ENCODE data around the gene ZNF205. TPM values are rescaled to one million over a fixed set of nuclear protein-coding genes. Genes with fewer than 3 reads are reported as not detected.
"Not testable (repeated sequence)": the region's sequence is repeated elsewhere in the genome, so short reads cannot be mapped to it uniquely, and the experiment has no call there.

Gene ZNF205
- total and polyA plus RNA-seq, 8 donors = 0.87 to 27.5 (median 12.9) TPM

DNA sequence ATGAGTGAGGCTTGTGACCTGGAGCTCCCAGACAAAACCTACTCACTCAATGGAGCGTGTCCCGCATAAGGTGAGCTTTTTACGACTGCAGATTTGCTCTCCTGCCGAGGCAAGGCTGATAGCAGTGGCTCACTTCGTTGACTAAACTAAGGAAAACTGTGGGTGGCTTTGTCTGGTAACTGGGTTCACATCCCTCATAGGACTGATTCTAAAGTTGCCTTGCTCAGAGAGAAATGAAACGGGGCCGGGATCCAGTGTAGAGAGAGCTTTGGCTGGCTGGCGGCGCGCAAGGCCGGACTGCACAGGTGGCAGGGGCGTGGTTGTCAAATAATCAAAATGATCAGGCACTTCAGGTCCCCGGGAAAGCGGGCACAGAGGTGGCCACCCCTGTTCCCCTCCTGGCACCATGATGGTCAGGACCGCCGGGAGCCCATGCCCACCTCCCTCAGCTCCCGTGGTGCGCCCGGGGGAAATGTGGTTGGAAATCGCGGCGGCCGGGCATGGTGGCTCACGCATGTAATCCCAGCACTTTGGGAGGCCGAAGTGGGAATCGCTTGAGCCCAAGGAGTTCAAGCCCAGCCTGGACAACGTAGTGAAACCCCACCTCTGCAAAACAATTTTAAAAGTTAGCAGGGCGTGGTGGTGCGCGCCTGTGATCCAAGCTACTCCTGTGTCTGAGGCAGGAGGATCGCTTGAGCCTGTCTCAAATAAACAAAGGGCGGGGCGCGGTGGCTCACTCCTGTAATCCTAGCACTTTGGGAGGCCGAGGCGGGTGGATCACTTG, 49.0 kb downstream of the ZNF205 start:
- TF ChIP-seq EP300 (IDR thresholded peaks at IDR 0.05) = no peak
- no peak for TF ChIP-seq CTCF (IDR thresholded peaks at IDR 0.05)
- no peak for TF ChIP-seq POLR2A (IDR thresholded peaks at IDR 0.05)
- no peak for TF ChIP-seq POLR2AphosphoS5 (IDR thresholded peaks at IDR 0.05)
- no peak overlapping the region for H3K27ac ChIP-seq
- peaks cover 0 to 29% (median 0%) of the 10 kb centered on the region in 3 donors for H3K27me3 ChIP-seq
- peaks cover 9 to 34% (median 22%) of the 10 kb centered on the region in 4 donors for H3K4me1 ChIP-seq
- H3K4me3 ChIP-seq = no peak overlapping the region
- WGBS, 5 donors = 75 to 79% (median 78%) methylated on average over 25 to 36 of the region's 36 CpGs
- DNase-seq = no peak
- no peaks in the 10 kb centered on the region for H3K36me3 ChIP-seq
- intact Hi-C loops (cut with DNase I; ENCODE audit: low total_unique reads) = no loop called here
- H3K9me3 ChIP-seq = no peaks in the 10 kb centered on the region

DNA sequence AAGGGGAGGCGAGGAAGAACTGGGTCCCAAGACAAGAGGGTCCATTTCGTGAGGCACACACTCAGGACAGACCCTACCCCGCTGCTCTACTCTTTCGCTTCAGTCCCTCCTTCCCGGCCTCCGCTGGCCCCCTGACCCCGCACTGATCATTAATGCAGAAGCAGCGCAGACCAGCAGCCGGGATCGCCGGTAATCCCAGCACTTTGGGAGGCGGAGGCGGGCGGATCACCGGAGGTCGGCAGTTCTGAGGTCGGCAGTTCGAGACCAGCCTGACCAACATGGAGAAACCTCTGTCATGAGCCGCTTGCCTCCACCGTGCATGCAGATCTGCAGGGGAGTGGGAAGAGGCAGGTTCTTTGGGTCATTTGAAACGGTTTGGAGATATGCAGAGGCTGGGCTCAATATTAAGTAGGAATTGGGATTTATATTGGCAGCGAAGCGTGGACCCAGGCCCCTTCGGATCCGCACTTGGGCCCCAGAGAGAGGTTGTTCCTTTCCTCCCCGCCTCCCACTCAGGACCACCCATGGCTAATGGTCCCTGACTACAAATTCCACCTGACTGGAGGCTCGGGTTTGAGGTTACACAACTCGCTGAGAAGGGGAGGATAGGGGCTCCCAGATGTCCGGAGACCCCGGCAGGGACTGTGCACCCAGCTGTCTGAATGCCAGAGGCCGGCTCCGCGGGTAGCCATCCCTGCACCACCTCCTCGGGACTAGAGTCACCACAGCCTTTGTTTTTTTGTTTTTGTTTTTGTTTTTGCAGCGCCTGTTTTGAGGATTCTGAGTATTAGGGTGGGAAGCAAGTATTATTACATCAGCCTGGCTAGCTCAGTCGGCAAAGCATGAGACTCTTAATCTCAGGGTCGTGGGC, 52.0 kb downstream of the ZNF205 start:
- intact Hi-C loops (cut with DNase I; ENCODE audit: low total_unique reads) = no loop called here
- no peak for TF ChIP-seq POLR2A (IDR thresholded peaks at IDR 0.05)
- Histone ChIP-seq H3K27me3 (peaks cover 0 to 46% (median 14%) of the 10 kb centered on the region in 3 donors), H3K36me3 (no peaks in the 10 kb centered on the region), H3K4me1 (peaks cover 0 to 17% (median 10%) of the 10 kb centered on the region in 4 donors), H3K9me3 (no peaks in the 10 kb centered on the region), H3K4me3 (no peak overlapping the region), H3K27ac (no peak overlapping the region)
- WGBS, 5 donors = 85 to 87% (median 86%) methylated on average over 37 of the region's 37 CpGs
- no peak for DNase-seq

- peak overlapping the region in 2 of 4 donors; percentile 15 to 19 for H3K4me3 ChIP-seq
- no peaks in the 10 kb centered on the region for H3K9me3 ChIP-seq
- intact Hi-C loops (cut with DNase I; ENCODE audit: low total_unique reads) = no loop called here
- H3K36me3 ChIP-seq = no peaks in the 10 kb centered on the region
- 85 to 94% (median 89%) methylated on average over 11 to 12 of the region's 12 CpGs for WGBS, 5 donors
- peak overlapping the region in 2 of 5 donors; percentile 18 to 32 for H3K27ac ChIP-seq
- TF ChIP-seq EP300 (IDR thresholded peaks at IDR 0.05) (no peak), POLR2AphosphoS5 (IDR thresholded peaks at IDR 0.05) (no peak), CTCF (IDR thresholded peaks at IDR 0.05) (no peak), POLR2A (IDR thresholded peaks at IDR 0.05) (no peak)
- no peak for DNase-seq
- H3K27me3 ChIP-seq = peaks cover 0 to 49% (median 23%) of the 10 kb centered on the region in 3 donors
- H3K4me1 ChIP-seq = peaks cover 2 to 11% (median 7%) of the 10 kb centered on the region in 4 donors
Observed at GRCh38 chr16:3165111-3165822, 52.9 kb downstream of the ZNF205 start.

- intact Hi-C loops (cut with DNase I; ENCODE audit: low total_unique reads) = no loop called here
- Histone ChIP-seq H3K4me1 (peaks cover 14 to 22% (median 18%) of the 10 kb centered on the region in 4 donors), H3K4me3 (no peak overlapping the region), H3K27me3 (peaks cover 0 to 52% (median 36%) of the 10 kb centered on the region in 3 donors), H3K27ac (no peak overlapping the region), H3K9me3 (no peaks in the 10 kb centered on the region), H3K36me3 (no peaks in the 10 kb centered on the region)
- peak in 1 of 2 donors; percentile 9 for DNase-seq
- no peak for TF ChIP-seq POLR2A (IDR thresholded peaks at IDR 0.05)
- no peak for TF ChIP-seq CTCF (IDR thresholded peaks at IDR 0.05)
- no peak for TF ChIP-seq POLR2AphosphoS5 (IDR thresholded peaks at IDR 0.05)
- no peak for TF ChIP-seq EP300 (IDR thresholded peaks at IDR 0.05)
- WGBS, 5 donors = 6 to 26% (median 16%) methylated on average over 1 of the region's 1 CpG
Observed at GRCh38 chr16:3166505-3166886, 54.1 kb downstream of the ZNF205 start.

GRCh38 chr16:3168729-3169128, 56.3 kb downstream of the ZNF205 start:
- H3K4me3 ChIP-seq; DNase-seq; H3K27ac ChIP-seq; intact Hi-C loops (cut with DNase I; ENCODE audit: low total_unique reads); H3K9me3 ChIP-seq; H3K36me3 ChIP-seq: not testable (repeated sequence)
- H3K27me3 ChIP-seq = peaks cover 16 to 70% (median 57%) of the 10 kb centered on the region in 3 donors
- 72 to 84% (median 80%) methylated on average over 7 of the region's 7 CpGs for WGBS, 5 donors
- peaks cover 17 to 34% (median 23%) of the 10 kb centered on the region in 4 donors for H3K4me1 ChIP-seq
